Keratinocyte (primary cell): ENCODE data around the gene LHCGR. TPM values are rescaled to one million over a fixed set of nuclear protein-coding genes. Genes with fewer than 3 reads are reported as not detected.

Experiments
- DNase-seq: peaks from one replicate; pipeline ENCODE4 v3.0.0-alpha.2; 2011; ENCODE audit warnings: low read depth, missing footprints, low spot score
- FAIRE-seq: peaks from 2 replicates; lab custom pipeline; 2011; peaks lifted over from hg19 to GRCh38; lab: Jason Lieb, UNC
- H2AFZ ChIP-seq: 2 replicates; pipeline ENCODE4 v1.6.0; 2012; ENCODE audit warnings: low read length, control low read depth, inconsistent platforms; ENCODE audit not compliant: control insufficient read depth
- H3K27ac ChIP-seq: 2 replicates; pipeline ENCODE4 v1.5.1; 2011; ENCODE audit warnings: low read length; ENCODE audit not compliant: control insufficient read depth, insufficient read depth
- H3K27me3 ChIP-seq: 3 replicates; pipeline ENCODE4 v1.6.0; 2011; ENCODE audit warnings: low read length; ENCODE audit not compliant: control insufficient read depth, insufficient read depth; ENCODE audit errors: extremely low read depth
- H3K36me3 ChIP-seq, 2 experiments: 2 replicates in 1 of 2; 3 replicates in 1 of 2; pipeline ENCODE4 v1.5.1; 2011; ENCODE audit warnings: low read length in 2 of 2, mild to moderate bottlenecking in 1 of 2; ENCODE audit not compliant: control insufficient read depth in 2 of 2, insufficient read depth in 2 of 2; ENCODE audit errors: extremely low read depth in 1 of 2
- H3K4me1 ChIP-seq: 3 replicates; pipeline ENCODE4 v1.5.1; 2011; ENCODE audit warnings: low read length; ENCODE audit not compliant: control insufficient read depth, insufficient read depth; ENCODE audit errors: extremely low read depth
- H3K4me2 ChIP-seq: 3 replicates; pipeline ENCODE4 v1.6.0; 2011; ENCODE audit warnings: low read depth, low read length; ENCODE audit not compliant: control insufficient read depth, insufficient read depth; ENCODE audit errors: extremely low read depth
- H3K4me3 ChIP-seq, 3 experiments: fragments of 200-600 bp in 1 of 3; sonication (generic) in 1 of 3; 2 replicates in 2 of 3; 3 replicates in 1 of 3; pipeline ENCODE4 v1.5.1; 2011 to 2016; ENCODE audit warnings: low read length in 3 of 3, mild to moderate bottlenecking in 3 of 3, control low read depth in 2 of 3, inconsistent platforms in 1 of 3, low read depth in 1 of 3, mixed read lengths in 1 of 3, mixed run types in 1 of 3, moderate library complexity in 1 of 3; ENCODE audit not compliant: control insufficient read depth in 2 of 3, insufficient read depth in 2 of 3; ENCODE audit errors: extremely low read depth in 1 of 3
- H3K79me2 ChIP-seq: 2 replicates; pipeline ENCODE4 v1.6.0; 2012; ENCODE audit warnings: low read length; ENCODE audit not compliant: control insufficient read depth, insufficient read depth
- H3K9ac ChIP-seq: 3 replicates; pipeline ENCODE4 v1.6.0; 2011; ENCODE audit warnings: low read length; ENCODE audit not compliant: control insufficient read depth, insufficient read depth; ENCODE audit errors: extremely low read depth
- H3K9me1 ChIP-seq: 3 replicates; pipeline ENCODE4 v1.6.0; 2011; ENCODE audit warnings: low read length; ENCODE audit not compliant: control insufficient read depth, insufficient read depth; ENCODE audit errors: extremely low read depth
- H3K9me3 ChIP-seq: 2 replicates; pipeline ENCODE4 v1.5.1; 2012; ENCODE audit warnings: low read depth, low read length; ENCODE audit not compliant: control insufficient read depth
- H4K20me1 ChIP-seq: 3 replicates; pipeline ENCODE4 v1.6.0; 2011; ENCODE audit warnings: low read length; ENCODE audit not compliant: control insufficient read depth, insufficient read depth; ENCODE audit errors: extremely low read depth
- EZH2 ChIP-seq: IDR thresholded peaks from one replicate; pipeline ENCODE4 v1.6.1; 2012; ENCODE audit warnings: inconsistent platforms, mild to moderate bottlenecking, low read length, moderate library complexity
- dilution Hi-C: fragments of 300-500 bp; cut with MboI; formaldehyde crosslinking; loops from one replicate; pipeline ENCODE4 v1.7.0; 2020; ENCODE audit warnings: low sequenced_read_pairs; ENCODE audit not compliant: extremely low pct_ligation_motif_present
- polyA plus RNA-seq, 5 experiments: library from polyadenylated mRNA; depleted of rRNA in 3 of 5; stranded (reverse) in 3 of 5; stranded (forward) in 1 of 5; unstranded in 1 of 5; fragments of >200 nt; gene quantifications; 1 replicate in 1 of 5; 2 replicates in 3 of 5; 3 replicates in 1 of 5; pipeline versions ENCODE4 v1.2.1 to v1.2.3, GENCODE V29; 2011 to 2012; ENCODE audit warnings: missing spikeins in 2 of 5, low read depth in 1 of 5, low replicate concordance in 1 of 5
- TF ChIP-seq, protein P1 (sequence below), 3 experiments: IDR thresholded peaks in 1 of 3; conservative IDR thresholded peaks in 1 of 3; optimal IDR thresholded peaks in 1 of 3; 2 replicates in 2 of 3; 3 replicates in 1 of 3; pipeline versions ENCODE3 to v1.5.1; 2011; ENCODE audit warnings: low read length in 3 of 3, mild to moderate bottlenecking in 3 of 3, moderate library complexity in 2 of 3, control low read depth in 1 of 3, inconsistent platforms in 1 of 3; ENCODE audit not compliant: insufficient read depth in 2 of 3; ENCODE audit errors: extremely low read depth in 1 of 3

Gene LHCGR
- polyA plus RNA-seq, 1 donor (not counting 4 experiments of a cell fraction or from before 2014, with no cell fraction given): not detected

GRCh38 chr2:48734576-48735303, 20.8 kb downstream of the LHCGR start:
- Histone ChIP-seq H3K79me2 (no peaks in the 10 kb centered on the region), H2AFZ (no peak overlapping the region), H3K9ac (no peak overlapping the region), H3K9me3 (no peaks in the 10 kb centered on the region), H3K36me3 (no peaks in the 10 kb centered on the region), H3K4me3 (no peak overlapping the region), H3K9me1 (no peaks in the 10 kb centered on the region), H3K4me1 (no peaks in the 10 kb centered on the region), H4K20me1 (no peaks in the 10 kb centered on the region), H3K27ac (no peak overlapping the region), H3K27me3 (no peaks in the 10 kb centered on the region), H3K4me2 (no peak overlapping the region)
- no peak for DNase-seq
- dilution Hi-C loops: no loop called here
- no peak for FAIRE-seq
- no peak for TF ChIP-seq EZH2
- TF ChIP-seq, protein P1, sequence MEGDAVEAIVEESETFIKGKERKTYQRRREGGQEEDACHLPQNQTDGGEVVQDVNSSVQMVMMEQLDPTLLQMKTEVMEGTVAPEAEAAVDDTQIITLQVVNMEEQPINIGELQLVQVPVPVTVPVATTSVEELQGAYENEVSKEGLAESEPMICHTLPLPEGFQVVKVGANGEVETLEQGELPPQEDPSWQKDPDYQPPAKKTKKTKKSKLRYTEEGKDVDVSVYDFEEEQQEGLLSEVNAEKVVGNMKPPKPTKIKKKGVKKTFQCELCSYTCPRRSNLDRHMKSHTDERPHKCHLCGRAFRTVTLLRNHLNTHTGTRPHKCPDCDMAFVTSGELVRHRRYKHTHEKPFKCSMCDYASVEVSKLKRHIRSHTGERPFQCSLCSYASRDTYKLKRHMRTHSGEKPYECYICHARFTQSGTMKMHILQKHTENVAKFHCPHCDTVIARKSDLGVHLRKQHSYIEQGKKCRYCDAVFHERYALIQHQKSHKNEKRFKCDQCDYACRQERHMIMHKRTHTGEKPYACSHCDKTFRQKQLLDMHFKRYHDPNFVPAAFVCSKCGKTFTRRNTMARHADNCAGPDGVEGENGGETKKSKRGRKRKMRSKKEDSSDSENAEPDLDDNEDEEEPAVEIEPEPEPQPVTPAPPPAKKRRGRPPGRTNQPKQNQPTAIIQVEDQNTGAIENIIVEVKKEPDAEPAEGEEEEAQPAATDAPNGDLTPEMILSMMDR (optimal IDR thresholded peaks at IDR 0.05 in 1 of 3, IDR thresholded peaks at IDR 0.05 in 1 of 3, conservative IDR thresholded peaks at IDR 0.05 in 1 of 3; ENCODE audit: extremely low read depth in 1 of 3, insufficient read depth in 2 of 3, low read length in 3 of 3): no peak

DNA sequence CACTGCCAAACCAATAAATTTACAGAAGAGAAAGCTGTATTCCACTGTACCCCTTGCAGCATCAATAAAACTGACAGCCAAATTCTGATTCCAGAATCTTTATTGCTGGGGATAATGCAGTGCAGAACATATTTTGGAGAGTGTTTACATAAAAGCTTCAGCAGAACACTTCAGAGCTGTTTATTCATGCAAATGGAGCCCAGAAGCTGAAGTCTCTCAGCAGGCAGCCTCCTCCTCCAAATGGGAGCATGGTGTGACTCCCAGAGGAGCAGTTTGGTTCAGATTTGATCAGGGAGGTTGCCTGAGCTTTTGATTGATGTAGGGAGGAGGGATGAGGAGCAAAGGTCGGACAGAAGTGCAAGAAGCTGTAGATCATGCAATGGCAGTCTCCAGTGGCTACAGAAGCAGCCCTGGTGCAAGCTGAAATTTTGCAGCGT, 22.4 kb downstream of the LHCGR start:
- Histone ChIP-seq H3K9ac (no peak overlapping the region), H4K20me1 (no peaks in the 10 kb centered on the region), H3K4me3 (no peak overlapping the region), H3K9me3 (no peaks in the 10 kb centered on the region), H3K27ac (no peak overlapping the region), H3K79me2 (no peaks in the 10 kb centered on the region), H3K36me3 (no peaks in the 10 kb centered on the region), H3K4me1 (no peaks in the 10 kb centered on the region), H3K27me3 (no peaks in the 10 kb centered on the region), H3K9me1 (no peaks in the 10 kb centered on the region), H2AFZ (no peak overlapping the region), H3K4me2 (no peak overlapping the region)
- dilution Hi-C loops: no loop called here
- TF ChIP-seq, protein P1 (optimal IDR thresholded peaks at IDR 0.05 in 1 of 3, IDR thresholded peaks at IDR 0.05 in 1 of 3, conservative IDR thresholded peaks at IDR 0.05 in 1 of 3; ENCODE audit: extremely low read depth in 1 of 3, insufficient read depth in 2 of 3, low read length in 3 of 3): no peak
- TF ChIP-seq EZH2: no peak
- DNase-seq (no peak), FAIRE-seq (no peak)
